Right lobe of liver (tissue), 6 donors: ENCODE data around the gene TMOD1. TPM values are rescaled to one million over a fixed set of nuclear protein-coding genes. Genes with fewer than 3 reads are reported as not detected.
A peak's percentile ranks its signal among the peaks of the same experiment; 100 is the strongest.
"Not testable (repeated sequence)": the region's sequence is repeated elsewhere in the genome, so short reads cannot be mapped to it uniquely, and the experiment has no call there.

ENCODE experiments used
- ATAC-seq, 4 donors: fragments of 200-7000 bp; cut with Tn5 transposase; one replicate each; pipeline ENCODE4 v1.9.1; 2020; ENCODE audit warnings: mild to moderate bottlenecking in 4 of 4, moderate library complexity in 4 of 4
- DNase-seq, 3 donors: peaks; one replicate each; pipeline ENCODE4 v3.0.0-alpha.2; 2020
- H3K27ac ChIP-seq, 3 donors: fragments of 200-600 bp; one replicate each; pipeline ENCODE4 v1.8.0; 2022
- H3K27me3 ChIP-seq, 2 donors: fragments of 200-600 bp; one replicate each; pipeline ENCODE4 v1.8.0; 2022
- H3K36me3 ChIP-seq, 4 donors: fragments of 200-600 bp; sonication (generic) in 1 of 4; one replicate each; pipeline versions ENCODE4 v1.5.1 to v1.8.0; 2017 to 2022; ENCODE audit warnings: control low read depth in 1 of 4
- H3K4me1 ChIP-seq, 4 donors: fragments of 200-600 bp; sonication (generic) in 1 of 4; one replicate each; pipeline versions ENCODE4 v1.5.1 to v1.8.0; 2017 to 2022; ENCODE audit warnings: control low read depth in 1 of 4
- H3K4me3 ChIP-seq, 3 donors: fragments of 200-600 bp; one replicate each; pipeline ENCODE4 v1.8.0; 2022
- H3K9me3 ChIP-seq, 4 donors: fragments of 200-600 bp; sonication (generic) in 1 of 4; one replicate each; pipeline versions ENCODE4 v1.5.1 to v1.8.0; 2017 to 2022; ENCODE audit warnings: control low read depth in 1 of 4
- CTCF ChIP-seq, 4 donors: fragments of 200-600 bp in 3 of 4; fragments of 450-650 bp in 1 of 4; IDR thresholded peaks; one replicate each; pipeline versions ENCODE4 v1.5.1 to v1.8.0; 2016 to 2022; ENCODE audit warnings: antibody characterized with exemption in 4 of 4, mild to moderate bottlenecking in 2 of 4
- POLR2A ChIP-seq: fragments of 450-650 bp; IDR thresholded peaks from one replicate; pipeline ENCODE4 v1.6.1; 2017; ENCODE audit warnings: antibody characterized with exemption, mild to moderate bottlenecking
- WGBS: methylation state at CpG from one replicate; pipeline ENCODE4 v1.1.6; 2018; ENCODE audit warnings: low coverage, low lambda C conversion rate; ENCODE audit not compliant: insufficient coverage; ENCODE audit errors: missing lambda C conversion rate; 5-methylcytosine and 5-hydroxymethylcytosine counted together
- intact Hi-C, 2 donors: fragments of 100-400 bp; cut with DNase I; formaldehyde crosslinking; loops; one replicate each; pipeline versions ENCODE4 v1.11.2 to v1.14.1; 2022
- total RNA-seq, 6 experiments: library from RNA; depleted of rRNA in 2 of 6; stranded (reverse); fragments of >200 nt in 2 of 6; fragmentation: NEBNext Ultra II Directional in 3 of 6; extraction: Animal tissue kit (Norgen Biotek cat#: 25700) in 3 of 6; gene quantifications; one replicate each; pipeline versions ENCODE4 v1.1.0 to v1.2.4, GENCODE V29; 2016 to 2023
- donor health status: DM: no; HTN: yes; CAD: no.
- donor health status: DM: no; HTN: no; CAD: no.
- donor health status: DM: no; HTN: no; CAD: no.
- donor health status: DM: no; HTN: yes; CAD: no.
- donor health status: DM: no; HTN: yes; CAD: no.

Gene TMOD1
- total RNA-seq, 6 experiments from 2014 or later, result 5.9 to 14.3 (median 12.7) TPM

GRCh38 chr9:97491216-97491999 lies 10.1 kb upstream of the TMOD1 start:
- DNase-seq, result no peak
- no peaks in the 10 kb centered on the region for H3K4me1 ChIP-seq
- H3K36me3 ChIP-seq, result no peaks in the 10 kb centered on the region
- TF ChIP-seq CTCF (IDR thresholded peaks at IDR 0.05), result no peak
- no peak for TF ChIP-seq POLR2A
- H3K27me3 ChIP-seq, result no peaks in the 10 kb centered on the region
- H3K9me3 ChIP-seq, result no peaks in the 10 kb centered on the region
- intact Hi-C loops, result no loop called here
- H3K27ac ChIP-seq, result no peak overlapping the region
- no peak overlapping the region for H3K4me3 ChIP-seq
- no peak for ATAC-seq
- 82% methylated on average over 1 of the region's 1 CpG for WGBS

- H3K36me3 ChIP-seq, H3K27me3 ChIP-seq, H3K9me3 ChIP-seq, H3K4me1 ChIP-seq, H3K27ac ChIP-seq, DNase-seq, ATAC-seq, H3K4me3 ChIP-seq, intact Hi-C loops: not testable (repeated sequence)
- WGBS, result no CpG with 5 or more reads among the region's 36 CpGs
Measured at GRCh38 chr9:97497558-97498375, 3.7 kb upstream of the TMOD1 start.

GRCh38 chr9:97498846-97499245 lies 2.6 kb upstream of the TMOD1 start:
- WGBS, result 88% methylated on average over 4 of the region's 5 CpGs
- DNase-seq, intact Hi-C loops: not testable (repeated sequence)

GRCh38 chr9:97500263-97500662 lies 1.2 kb upstream of the TMOD1 start:
- intact Hi-C loops, result no loop called here
- no peak for ATAC-seq
- 51% methylated on average over 5 of the region's 5 CpGs for WGBS
- Histone ChIP-seq H3K27me3 (no peaks in the 10 kb centered on the region), H3K9me3 (no peaks in the 10 kb centered on the region), H3K27ac (no peak overlapping the region), H3K4me1 (peaks cover 0 to 24% (median 9%) of the 10 kb centered on the region in 4 donors), H3K36me3 (no peaks in the 10 kb centered on the region), H3K4me3 (no peak overlapping the region)
- DNase-seq, result no peak
- TF ChIP-seq CTCF (IDR thresholded peaks at IDR 0.05), result no peak
- TF ChIP-seq POLR2A, result no peak

More at GRCh38 chr9:97498846-97499245, 2.6 kb upstream of the TMOD1 start:
- H3K4me3 ChIP-seq, H3K9me3 ChIP-seq, H3K36me3 ChIP-seq, H3K27me3 ChIP-seq, ATAC-seq, H3K27ac ChIP-seq: not testable (repeated sequence)
- peaks cover 0 to 16% (median 2%) of the 10 kb centered on the region in 4 donors for H3K4me1 ChIP-seq

GRCh38 chr9:97500765-97501176 lies 695 bp upstream of the TMOD1 start:
- Histone ChIP-seq H3K27me3 (no peaks in the 10 kb centered on the region), H3K9me3 (no peaks in the 10 kb centered on the region), H3K4me1 (peaks cover 0 to 26% (median 9%) of the 10 kb centered on the region in 4 donors), H3K27ac (peak overlapping the region in 2 of 3 donors; percentile 57 to 63), H3K4me3 (peak overlapping the region; percentile 34 to 91 (median 51)), H3K36me3 (no peaks in the 10 kb centered on the region)
- intact Hi-C loops, result no loop called here
- ATAC-seq, result no peak
- no peak for TF ChIP-seq CTCF (IDR thresholded peaks at IDR 0.05)
- no peak for TF ChIP-seq POLR2A
- DNase-seq, result no peak
- 16% methylated on average over 6 of the region's 6 CpGs for WGBS
